HG03066 (cell line): ENCODE results near the gene FBXO11.
"Not testable (repeated sequence)": the region's sequence is repeated elsewhere in the genome, so short reads cannot be mapped to it uniquely, and the experiment has no call there.

Source experiments
- ATAC-seq: cut with Tn5 transposase; IDR thresholded peaks from one replicate; pipeline ENCODE4 v1.9.1; 2021; ENCODE audit warnings: low read depth; ENCODE audit not compliant: unreplicated experiment

Gene FBXO11

GRCh38 chr2:47899915-47900816 is 6.1 kb downstream of the FBXO11 start:
- ATAC-seq: no peak

GRCh38 chr2:47897883-47898731 is 8.2 kb downstream of the FBXO11 start:
- ATAC-seq: no peak

GRCh38 chr2:47897191-47897882 is 9.0 kb downstream of the FBXO11 start:
- ATAC-seq: not testable (repeated sequence)

- no peak for ATAC-seq
Measured at GRCh38 chr2:47896450-47896968, 9.8 kb downstream of the FBXO11 start.

GRCh38 chr2:47893771-47894170 is 12.5 kb downstream of the FBXO11 start:
- ATAC-seq: no peak

GRCh38 chr2:47892338-47892730 is 14.0 kb downstream of the FBXO11 start:
- ATAC-seq: no peak

GRCh38 chr2:47891369-47892337 is 14.6 kb downstream of the FBXO11 start:
- no peak for ATAC-seq

GRCh38 chr2:47890711-47891368 is 15.5 kb downstream of the FBXO11 start:
- ATAC-seq: no peak

GRCh38 chr2:47888581-47889280 is 17.6 kb downstream of the FBXO11 start:
- ATAC-seq: no peak

- no peak for ATAC-seq
Measured at GRCh38 chr2:47876912-47877311, 29.4 kb downstream of the FBXO11 start.

- ATAC-seq: no peak
Measured at GRCh38 chr2:47872941-47873340, 33.4 kb downstream of the FBXO11 start.

- no peak for ATAC-seq
Measured at GRCh38 chr2:47870641-47871540, 35.4 kb downstream of the FBXO11 start.

- ATAC-seq: no peak
Measured at GRCh38 chr2:47869859-47870595, 36.3 kb downstream of the FBXO11 start.

- no peak for ATAC-seq
Measured at GRCh38 chr2:47868611-47869352, 37.5 kb downstream of the FBXO11 start.

GRCh38 chr2:47867205-47867604 is 39.1 kb downstream of the FBXO11 start:
- ATAC-seq: no peak

GRCh38 chr2:47864566-47864965 is 41.7 kb downstream of the FBXO11 start:
- no peak for ATAC-seq
